Mucosa of stomach (tissue), 1 donor: ENCODE measurements around the gene NFIC.

Experiments used
- H3K27me3 ChIP-seq: one replicate; pipeline ENCODE4 v1.7.0; 2013; ENCODE audit warnings: mild to moderate bottlenecking, low read length; ENCODE audit not compliant: control insufficient read depth, insufficient read depth
- H3K36me3 ChIP-seq: one replicate; pipeline ENCODE4 v1.7.0; 2013; ENCODE audit warnings: low read length; ENCODE audit not compliant: control insufficient read depth, insufficient read depth
- H3K4me1 ChIP-seq: one replicate; pipeline ENCODE4 v1.7.0; 2013; ENCODE audit warnings: mild to moderate bottlenecking, low read length; ENCODE audit not compliant: control insufficient read depth, insufficient read depth
- H3K4me3 ChIP-seq: one replicate; pipeline ENCODE4 v1.7.0; 2013; ENCODE audit warnings: low read length
- H3K9ac ChIP-seq: one replicate; pipeline ENCODE4 v1.7.0; 2013; ENCODE audit warnings: mild to moderate bottlenecking, low read length, moderate library complexity
- H3K9me3 ChIP-seq: one replicate; pipeline ENCODE4 v1.7.0; 2013; ENCODE audit warnings: mild to moderate bottlenecking, low read length, moderate library complexity; ENCODE audit not compliant: control insufficient read depth
- donor health status: Pancreatic carcinoma.

NFIC gene

DNA sequence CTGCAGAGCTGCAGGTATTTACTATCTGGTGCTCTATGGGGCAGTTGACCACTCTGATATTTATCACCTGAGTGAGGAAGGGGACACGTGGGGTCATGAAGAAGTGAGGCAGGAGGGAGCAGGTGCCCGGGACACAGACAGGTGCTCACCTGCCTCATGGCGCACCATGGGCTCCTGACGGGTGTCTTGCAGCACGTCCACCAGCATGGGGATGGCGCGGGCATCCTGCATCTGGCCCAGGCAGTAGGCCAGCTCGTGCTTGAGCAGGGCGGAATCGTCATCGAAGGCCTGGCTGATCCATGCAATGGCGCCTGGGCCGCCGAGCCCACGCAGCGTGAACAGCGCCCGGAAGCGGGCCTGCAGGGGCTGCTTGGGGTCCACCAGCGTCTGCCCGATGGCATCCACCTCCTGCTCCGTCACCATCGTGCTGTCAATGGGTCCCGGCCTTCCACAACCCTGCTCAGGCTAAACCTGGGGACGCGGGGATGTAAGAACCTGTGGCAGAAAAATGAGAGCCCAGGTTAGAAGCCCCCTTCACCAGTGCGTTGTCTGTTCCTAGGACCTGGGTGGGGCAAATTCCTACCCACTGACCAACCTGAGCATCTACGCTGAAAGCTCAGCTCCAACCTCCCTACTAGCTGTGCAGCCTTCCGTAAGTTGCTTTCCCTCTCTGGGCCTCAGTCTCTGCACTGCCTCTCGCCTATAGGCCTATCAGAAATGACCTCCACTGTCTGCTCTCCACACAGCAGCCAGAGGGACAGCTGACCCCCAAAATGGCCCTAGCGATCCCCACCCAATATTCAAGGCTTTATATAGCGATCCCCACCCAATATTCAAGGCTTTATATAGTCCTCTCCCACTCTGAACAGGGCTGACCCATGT, 130.2 kb downstream of the NFIC start:
- H3K9me3 ChIP-seq, result no peaks in the 10 kb centered on the region
- no peaks in the 10 kb centered on the region for H3K36me3 ChIP-seq
- H3K4me1 ChIP-seq, result peaks cover 5% of the 10 kb centered on the region
- no peak overlapping the region for H3K4me3 ChIP-seq
- H3K9ac ChIP-seq, result no peak overlapping the region
- no peaks in the 10 kb centered on the region for H3K27me3 ChIP-seq

- H3K4me3 ChIP-seq, result no peak overlapping the region
- no peaks in the 10 kb centered on the region for H3K36me3 ChIP-seq
- no peaks in the 10 kb centered on the region for H3K27me3 ChIP-seq
- no peaks in the 10 kb centered on the region for H3K9me3 ChIP-seq
- no peak overlapping the region for H3K9ac ChIP-seq
- peaks cover 5% of the 10 kb centered on the region for H3K4me1 ChIP-seq
These were observed 131.6 kb downstream of the NFIC start for GRCh38 chr19:3497757-3498520.

DNA sequence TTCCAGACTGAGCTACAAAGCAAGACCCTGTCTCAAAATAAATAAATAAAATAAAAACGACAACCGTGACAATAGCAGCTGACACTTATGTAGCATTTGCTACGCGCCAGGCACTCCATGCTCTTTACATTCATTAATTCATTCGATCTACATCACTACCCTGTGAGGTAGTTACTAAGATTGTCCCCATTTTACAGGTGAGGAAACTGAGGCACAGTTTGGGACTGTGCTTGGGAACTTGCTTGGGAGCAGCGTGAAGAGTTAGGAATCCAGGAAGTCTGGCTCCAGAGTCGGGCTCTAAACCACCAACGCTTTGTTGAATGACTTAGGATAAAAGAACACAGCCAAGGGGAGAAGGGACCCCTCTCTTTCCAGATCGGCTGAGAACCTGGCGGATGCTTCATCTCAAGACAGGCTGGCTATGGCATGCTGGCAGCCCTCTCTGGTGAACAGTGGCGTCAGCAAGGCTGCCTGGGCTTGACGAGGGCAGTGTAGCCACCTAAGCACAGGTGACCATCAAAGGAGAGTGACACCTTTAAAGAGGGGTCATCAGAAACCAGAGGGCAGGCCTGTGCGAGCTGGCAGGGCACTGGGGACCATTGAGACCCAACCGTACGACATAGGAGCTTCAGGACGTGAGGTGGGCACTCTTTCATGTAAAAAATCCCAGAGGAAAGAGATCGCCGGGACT, 133.5 kb downstream of the NFIC start:
- H3K9ac ChIP-seq, result peak overlapping the region; percentile 80
- H3K9me3 ChIP-seq, result no peaks in the 10 kb centered on the region
- peak overlapping the region; percentile 65 for H3K4me3 ChIP-seq

GRCh38 chr19:3500429-3501101, 134.2 kb downstream of the NFIC start, which contains the start of gene DOHH:
Gene DOHH, minus strand, starts transcription at chr19:3500674. Its CDS starts 3,860 bp downstream, at chr19:3496814.
- H3K4me1 ChIP-seq, result peaks cover 5% of the 10 kb centered on the region
- H3K4me3 ChIP-seq, result peak within 1 kb of the TSS; percentile 65
- peak within 1 kb of the TSS; percentile 80 for H3K9ac ChIP-seq
- no peaks in the 10 kb centered on the region for H3K27me3 ChIP-seq
- H3K9me3 ChIP-seq, result no peaks in the 10 kb centered on the region
- H3K36me3 ChIP-seq, result no peaks in the 10 kb centered on the region

More for the DNA sequence above, 133.5 kb downstream of the NFIC start:
- Histone ChIP-seq H3K36me3 (no peaks in the 10 kb centered on the region), H3K27me3 (no peaks in the 10 kb centered on the region), H3K4me1 (peaks cover 5% of the 10 kb centered on the region)

DNA sequence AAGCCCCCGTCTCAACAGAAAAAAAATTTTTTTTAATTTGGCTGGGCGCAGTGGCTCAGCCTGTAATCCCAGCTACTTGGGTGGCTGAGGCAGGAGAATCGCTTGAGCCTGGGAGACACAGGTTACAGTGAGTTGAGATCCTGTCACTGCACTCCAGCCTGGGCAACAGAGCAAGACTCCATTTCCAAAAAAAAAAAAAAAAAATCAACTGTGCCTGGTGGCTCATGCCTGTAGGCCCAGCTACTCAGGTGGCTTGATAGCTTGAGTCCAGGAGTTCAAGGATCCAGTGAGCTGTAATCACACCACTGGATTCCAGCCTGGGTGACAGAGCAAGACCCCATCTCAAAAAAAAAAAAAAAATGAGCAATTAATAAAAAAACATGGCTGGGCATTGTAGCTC, 135.4 kb downstream of the NFIC start:
- no peaks in the 10 kb centered on the region for H3K36me3 ChIP-seq
- H3K9me3 ChIP-seq, result no peaks in the 10 kb centered on the region
- H3K4me1 ChIP-seq, result peaks cover 5% of the 10 kb centered on the region
- H3K4me3 ChIP-seq, result no peak overlapping the region
- no peak overlapping the region for H3K9ac ChIP-seq
- no peaks in the 10 kb centered on the region for H3K27me3 ChIP-seq

GRCh38 chr19:3503036-3503572, 136.7 kb downstream of the NFIC start:
- peaks cover 5% of the 10 kb centered on the region for H3K4me1 ChIP-seq
- no peaks in the 10 kb centered on the region for H3K9me3 ChIP-seq

GRCh38 chr19:3504735-3505134, 138.4 kb downstream of the NFIC start:
- Histone ChIP-seq H3K4me1 (peaks cover 3% of the 10 kb centered on the region), H3K4me3 (no peak overlapping the region), H3K9me3 (no peaks in the 10 kb centered on the region), H3K9ac (no peak overlapping the region), H3K27me3 (no peaks in the 10 kb centered on the region), H3K36me3 (no peaks in the 10 kb centered on the region)

More at GRCh38 chr19:3503036-3503572, 136.7 kb downstream of the NFIC start:
- Histone ChIP-seq H3K36me3 (no peaks in the 10 kb centered on the region), H3K4me3 (no peak overlapping the region), H3K27me3 (no peaks in the 10 kb centered on the region), H3K9ac (no peak overlapping the region)

DNA sequence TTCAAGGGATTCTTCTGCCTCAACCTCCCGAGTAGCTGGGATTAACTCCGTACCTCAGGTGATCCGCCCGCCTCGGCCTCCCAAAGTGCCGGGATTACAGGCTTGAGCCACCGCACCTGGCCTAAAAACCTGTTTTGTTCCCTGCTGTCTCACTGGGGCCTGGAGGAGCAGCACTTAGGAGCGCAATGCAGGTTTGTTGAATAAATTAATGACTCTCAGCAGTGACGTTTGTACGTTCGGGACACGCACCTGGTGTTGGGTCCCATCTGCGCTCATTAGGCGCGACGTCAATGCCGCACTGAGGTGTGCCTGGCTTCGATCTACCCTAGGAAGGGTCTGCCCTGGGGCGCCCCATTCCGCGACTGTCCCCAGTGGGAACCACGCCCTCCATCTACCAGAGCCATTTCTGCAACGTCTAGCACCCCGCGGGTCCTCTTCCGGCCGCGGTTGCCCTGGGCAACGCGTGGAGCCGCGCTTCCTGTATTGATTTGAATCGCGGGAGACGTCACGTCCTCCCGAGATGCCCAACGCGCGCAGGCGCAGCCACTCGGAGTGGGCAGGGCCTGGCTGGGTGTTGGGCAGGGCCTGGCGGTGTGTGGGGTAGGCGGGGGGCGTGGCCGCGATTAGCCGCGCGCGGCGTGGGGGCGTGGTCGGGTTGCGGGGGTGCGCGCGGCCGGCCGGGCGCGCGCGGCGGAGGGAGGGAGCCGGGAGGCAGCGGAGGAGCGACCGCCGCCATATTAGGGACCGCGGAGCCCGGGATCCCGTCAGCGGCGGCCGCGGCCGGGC, 139.4 kb downstream of the NFIC start, which contains the start of gene FZR1:
FZR1 (plus strand) TSS at position 714 of the 786 bp plus-strand sequence. CDS start 16,679 bp downstream, outside the sequence.
- no peaks in the 10 kb centered on the region for H3K27me3 ChIP-seq
- H3K4me3 ChIP-seq, result peak within 1 kb of the TSS; percentile 63
- H3K36me3 ChIP-seq, result no peaks in the 10 kb centered on the region
- H3K4me1 ChIP-seq, result no peaks in the 10 kb centered on the region
- H3K9ac ChIP-seq, result peak within 1 kb of the TSS; percentile 94
- no peaks in the 10 kb centered on the region for H3K9me3 ChIP-seq

DNA sequence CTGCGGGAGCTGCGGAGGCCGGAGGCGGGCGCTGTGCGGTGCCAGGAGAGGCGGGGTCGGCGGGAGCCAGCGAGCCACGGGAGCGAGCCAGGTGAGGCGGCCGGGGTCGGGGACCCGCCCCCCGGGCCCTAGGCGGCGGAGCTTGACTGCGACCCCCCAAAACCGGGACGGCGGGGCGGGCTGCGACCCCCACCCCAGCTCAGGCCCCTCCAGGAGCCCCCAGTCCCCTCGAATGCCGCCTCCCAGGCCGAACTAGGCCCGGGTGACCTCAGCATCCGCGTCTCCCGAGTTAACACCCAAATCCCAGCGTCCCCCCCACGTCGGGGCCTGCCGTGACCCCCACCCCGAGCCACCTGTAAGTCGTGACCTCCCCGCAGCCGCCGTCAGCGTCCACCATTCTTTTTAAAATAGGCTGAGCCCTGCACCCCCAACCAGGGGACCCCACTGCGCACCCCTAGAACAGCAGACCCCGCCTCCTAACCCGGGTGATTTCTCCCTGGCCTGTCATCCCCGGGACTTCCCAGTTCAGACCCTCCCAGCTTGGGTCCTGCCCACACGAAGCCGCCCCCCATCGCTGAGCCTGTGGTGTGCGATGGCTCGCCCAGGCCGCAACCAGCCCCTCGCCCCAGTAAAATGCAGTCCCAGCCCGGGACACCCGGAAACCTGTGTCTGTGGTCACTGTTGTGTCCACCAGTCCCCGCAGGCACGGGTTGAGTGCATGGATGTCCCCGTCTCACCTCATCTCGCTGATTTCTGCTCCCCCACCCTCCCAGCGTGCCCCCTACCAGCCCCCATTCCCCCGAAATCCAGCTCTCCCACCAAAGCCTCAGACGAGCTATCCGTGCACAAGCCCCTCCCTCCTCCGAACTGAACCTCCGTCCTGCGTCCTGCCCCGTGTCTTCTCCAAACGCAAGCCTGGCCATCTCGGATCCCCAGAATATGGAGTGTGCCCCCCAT, 140.3 kb downstream of the NFIC start:
- H3K4me1 ChIP-seq, result peaks cover 2% of the 10 kb centered on the region

More for the DNA sequence above, 140.3 kb downstream of the NFIC start:
- Histone ChIP-seq H3K4me3 (peak overlapping the region; percentile 63), H3K27me3 (no peaks in the 10 kb centered on the region), H3K9me3 (no peaks in the 10 kb centered on the region), H3K9ac (peak overlapping the region; percentile 94), H3K36me3 (no peaks in the 10 kb centered on the region)
